Spleen (tissue), 11 donors: ENCODE data around the gene MAP2K5. TPM values are rescaled to one million over a fixed set of nuclear protein-coding genes. Genes with fewer than 3 reads are reported as not detected.

Experiments
- DNase-seq: peaks from one replicate; pipeline ENCODE4 v3.0.0-alpha.2; 2020
- H3K27ac ChIP-seq, 8 donors: fragments of 200-600 bp; sonication (generic) in 7 of 8; 1 replicate in 4 of 8; 2 replicates in 4 of 8; pipeline versions ENCODE4 v1.5.0 to v1.8.0; 2016 to 2021; ENCODE audit warnings: inconsistent platforms in 4 of 8, mild to moderate bottlenecking in 4 of 8, moderate library complexity in 1 of 8
- H3K27me3 ChIP-seq, 7 donors: fragments of 200-600 bp; sonication (generic) in 6 of 7; replicated peaks in 1 of 7; 1 replicate in 4 of 7; 2 replicates in 3 of 7; pipeline versions ENCODE4 v1.5.0 to v1.8.0; 2016 to 2021; ENCODE audit warnings: inconsistent platforms in 3 of 7, mild to moderate bottlenecking in 1 of 7
- H3K36me3 ChIP-seq, 6 donors: fragments of 200-600 bp; sonication (generic) in 5 of 6; 1 replicate in 4 of 6; 2 replicates in 2 of 6; pipeline versions ENCODE4 v1.5.0 to v1.8.0; 2016 to 2021; ENCODE audit warnings: inconsistent platforms in 2 of 6
- H3K4me1 ChIP-seq, 6 donors: fragments of 200-600 bp; sonication (generic) in 5 of 6; 1 replicate in 3 of 6; 2 replicates in 3 of 6; pipeline versions ENCODE4 v1.5.0 to v1.8.0; 2016 to 2021; ENCODE audit warnings: inconsistent platforms in 3 of 6
- H3K4me3 ChIP-seq, 8 donors: fragments of 200-600 bp; sonication (generic) in 7 of 8; 1 replicate in 4 of 8; 2 replicates in 4 of 8; pipeline versions ENCODE4 v1.5.0 to v1.8.0; 2016 to 2021; ENCODE audit warnings: inconsistent platforms in 4 of 8, mild to moderate bottlenecking in 4 of 8, moderate library complexity in 2 of 8
- H3K9me3 ChIP-seq, 8 donors: fragments of 200-600 bp; sonication (generic) in 7 of 8; 1 replicate in 4 of 8; 2 replicates in 4 of 8; pipeline versions ENCODE4 v1.5.0 to v1.8.0; 2016 to 2021; ENCODE audit warnings: inconsistent platforms in 4 of 8
- POLR2A ChIP-seq, 3 donors: fragments of 450-650 bp; IDR thresholded peaks; one replicate each; pipeline ENCODE4 v1.5.1; 2017; ENCODE audit warnings: antibody characterized with exemption in 3 of 3, mild to moderate bottlenecking in 1 of 3
- POLR2AphosphoS5 ChIP-seq, 3 donors: sonication (generic); formaldehyde crosslinking; IDR thresholded peaks; one replicate each; pipeline ENCODE4 v1.5.1; 2017; ENCODE audit warnings: antibody characterized with exemption in 3 of 3
- WGBS, 5 donors: extraction: QIAGEN DNeasy Blood & Tissue Kit in 3 of 5; methylation state at CpG; one replicate each; pipeline versions ENCODE4 v1.1.5 to v1.1.7; 2013 to 2018; 5-methylcytosine and 5-hydroxymethylcytosine counted together
- intact Hi-C: fragments of 100-400 bp; cut with DNase I; formaldehyde crosslinking; loops from one replicate; pipeline ENCODE4 v1.15.0; 2023; ENCODE audit warnings: low total_unique reads
- polyA plus RNA-seq, 3 donors: library from polyadenylated mRNA; stranded (reverse); fragments of 200-250 nt; gene quantifications; one replicate each; pipeline ENCODE4 v1.2.1, GENCODE V29; 2013
- total RNA-seq, 7 donors: library from RNA; depleted of rRNA in 3 of 7; stranded (reverse); fragments of >200 nt in 3 of 7; fragmentation: NEBNext Ultra II Directional in 4 of 7; extraction: Animal tissue kit (Norgen Biotek cat#: 25700) in 4 of 7; gene quantifications; one replicate each; pipeline versions ENCODE4 v1.1.0 to v1.2.1, GENCODE V29; 2016 to 2021
- TF ChIP-seq, protein P1 (sequence below), 11 experiments: fragments of 200-600 bp in 7 of 11; fragments of 450-650 bp in 4 of 11; sonication (generic) in 4 of 11; IDR thresholded peaks in 8 of 11; conservative IDR thresholded peaks in 3 of 11; 1 replicate in 7 of 11; 2 replicates in 4 of 11; pipeline versions ENCODE4 v1.4.0 to v1.8.0; 2016 to 2021; ENCODE audit warnings: antibody characterized with exemption in 11 of 11, inconsistent platforms in 4 of 11, mild to moderate bottlenecking in 1 of 11
- donor health status: healthy with polysubstance abuse.
- donor health status: DM: no; HTN: no; CAD: no; lungs with moderate emphysema.
- donor health status: DM: no; HTN: no; CAD: no.
- donor health status: Bipolar disorder and iron deficiency.
- donor health status: healthy.
- donor health status: DM: no; HTN: no; CAD: no.
- donor health status: DM: yes; HTN: yes; CAD: no.

Gene MAP2K5
- total and polyA plus RNA-seq, 10 donors = 8.4 to 30.4 (median 14.6) TPM

DNA sequence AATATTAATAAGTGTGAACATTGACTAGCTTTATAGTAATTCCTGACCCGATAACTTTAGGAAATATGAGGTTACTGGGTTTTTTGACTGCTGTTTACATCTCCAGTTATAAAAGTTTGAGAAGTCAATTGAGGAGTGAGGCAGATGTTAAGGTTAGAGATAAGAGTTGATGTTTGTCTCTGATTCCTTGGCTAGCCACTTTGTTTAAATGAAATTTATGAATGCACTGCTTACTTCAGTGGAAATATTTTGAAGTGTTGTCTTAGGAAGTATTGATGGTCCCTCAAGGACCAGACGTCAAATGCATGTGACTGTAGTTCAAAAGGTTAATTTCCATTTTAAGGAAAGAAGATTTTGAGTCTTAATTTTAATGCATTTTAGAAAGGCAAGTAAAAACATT is 41.7 kb downstream of the MAP2K5 start:
- Histone ChIP-seq H3K36me3 (peaks cover 0 to 57% (median 18%) of the 10 kb centered on the region in 6 donors), H3K4me3 (no peak overlapping the region), H3K27me3 (no peaks in the 10 kb centered on the region), H3K9me3 (no peaks in the 10 kb centered on the region), H3K27ac (no peak overlapping the region), H3K4me1 (no peaks in the 10 kb centered on the region)
- no peak for DNase-seq
- intact Hi-C loops = no loop called here
- WGBS, 5 donors = 79 to 86% (median 84%) methylated on average over 2 of the region's 2 CpGs
- TF ChIP-seq POLR2AphosphoS5 (IDR thresholded peaks at IDR 0.05) (no peak), POLR2A (IDR thresholded peaks at IDR 0.05) (no peak)
- TF ChIP-seq, protein P1, sequence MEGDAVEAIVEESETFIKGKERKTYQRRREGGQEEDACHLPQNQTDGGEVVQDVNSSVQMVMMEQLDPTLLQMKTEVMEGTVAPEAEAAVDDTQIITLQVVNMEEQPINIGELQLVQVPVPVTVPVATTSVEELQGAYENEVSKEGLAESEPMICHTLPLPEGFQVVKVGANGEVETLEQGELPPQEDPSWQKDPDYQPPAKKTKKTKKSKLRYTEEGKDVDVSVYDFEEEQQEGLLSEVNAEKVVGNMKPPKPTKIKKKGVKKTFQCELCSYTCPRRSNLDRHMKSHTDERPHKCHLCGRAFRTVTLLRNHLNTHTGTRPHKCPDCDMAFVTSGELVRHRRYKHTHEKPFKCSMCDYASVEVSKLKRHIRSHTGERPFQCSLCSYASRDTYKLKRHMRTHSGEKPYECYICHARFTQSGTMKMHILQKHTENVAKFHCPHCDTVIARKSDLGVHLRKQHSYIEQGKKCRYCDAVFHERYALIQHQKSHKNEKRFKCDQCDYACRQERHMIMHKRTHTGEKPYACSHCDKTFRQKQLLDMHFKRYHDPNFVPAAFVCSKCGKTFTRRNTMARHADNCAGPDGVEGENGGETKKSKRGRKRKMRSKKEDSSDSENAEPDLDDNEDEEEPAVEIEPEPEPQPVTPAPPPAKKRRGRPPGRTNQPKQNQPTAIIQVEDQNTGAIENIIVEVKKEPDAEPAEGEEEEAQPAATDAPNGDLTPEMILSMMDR (IDR thresholded peaks at IDR 0.05 in 8 of 11, conservative IDR thresholded peaks at IDR 0.05 in 3 of 11) = no peak

DNA sequence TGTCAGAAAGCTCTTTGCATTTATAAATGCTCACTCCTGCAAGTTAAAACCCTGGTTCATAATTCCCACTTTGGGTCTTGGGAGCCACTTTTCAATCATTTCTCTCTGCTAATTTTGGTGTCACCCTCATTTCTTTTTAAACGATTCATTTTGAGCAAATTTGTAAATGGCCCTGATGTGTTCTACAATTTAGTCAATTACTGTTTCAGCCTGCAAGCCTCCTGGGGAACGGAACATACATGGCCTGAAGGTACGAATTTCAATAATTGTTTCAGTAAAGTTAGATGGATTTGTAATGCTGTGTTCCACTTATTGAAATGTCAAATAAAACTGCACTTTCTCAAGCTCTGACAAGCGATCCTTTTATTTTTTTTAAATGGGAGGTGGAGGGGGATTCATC is 43.2 kb downstream of the MAP2K5 start:
- Histone ChIP-seq H3K9me3 (no peaks in the 10 kb centered on the region), H3K4me1 (no peaks in the 10 kb centered on the region), H3K27me3 (no peaks in the 10 kb centered on the region), H3K36me3 (peaks cover 0 to 65% (median 18%) of the 10 kb centered on the region in 6 donors), H3K4me3 (no peak overlapping the region), H3K27ac (no peak overlapping the region)
- WGBS, 5 donors = 94 to 98% (median 97%) methylated on average over 4 of the region's 4 CpGs
- TF ChIP-seq POLR2A (IDR thresholded peaks at IDR 0.05) = no peak
- TF ChIP-seq, protein P1 (IDR thresholded peaks at IDR 0.05 in 8 of 11, conservative IDR thresholded peaks at IDR 0.05 in 3 of 11) = no peak
- no peak for TF ChIP-seq POLR2AphosphoS5 (IDR thresholded peaks at IDR 0.05)
- DNase-seq = no peak
- intact Hi-C loops = no loop called here

DNA sequence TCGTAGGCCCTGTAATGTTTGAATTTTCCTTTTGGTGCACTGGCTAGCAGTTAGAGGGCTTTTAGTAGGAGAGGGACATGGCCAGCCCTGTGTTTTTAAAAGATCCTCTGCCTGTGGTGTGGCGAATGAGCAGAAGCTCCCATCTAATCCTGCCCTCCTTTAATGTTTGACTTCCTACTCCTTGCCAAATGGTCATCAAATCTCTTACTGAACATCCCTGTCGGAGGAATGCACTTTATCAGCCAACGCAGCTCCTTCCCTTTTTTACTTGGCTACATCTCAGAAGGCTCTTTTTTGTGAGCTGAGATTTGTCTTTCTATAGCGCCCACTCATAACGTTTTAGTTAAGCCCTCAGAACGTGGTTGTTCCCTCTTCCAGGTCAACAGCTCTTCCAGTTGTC is 44.8 kb downstream of the MAP2K5 start:
- H3K9me3 ChIP-seq = no peaks in the 10 kb centered on the region
- H3K4me3 ChIP-seq = no peak overlapping the region
- no peak for DNase-seq
- peaks cover 0 to 76% (median 19%) of the 10 kb centered on the region in 6 donors for H3K36me3 ChIP-seq
- TF ChIP-seq POLR2A (IDR thresholded peaks at IDR 0.05) (no peak), POLR2AphosphoS5 (IDR thresholded peaks at IDR 0.05) (no peak)
- TF ChIP-seq, protein P1 (IDR thresholded peaks at IDR 0.05 in 8 of 11, conservative IDR thresholded peaks at IDR 0.05 in 3 of 11) = no peak
- no peaks in the 10 kb centered on the region for H3K4me1 ChIP-seq
- no peaks in the 10 kb centered on the region for H3K27me3 ChIP-seq
- 76 to 86% (median 85%) methylated on average over 7 of the region's 7 CpGs for WGBS, 5 donors
- H3K27ac ChIP-seq = no peak overlapping the region
- intact Hi-C loops = no loop called here

DNA sequence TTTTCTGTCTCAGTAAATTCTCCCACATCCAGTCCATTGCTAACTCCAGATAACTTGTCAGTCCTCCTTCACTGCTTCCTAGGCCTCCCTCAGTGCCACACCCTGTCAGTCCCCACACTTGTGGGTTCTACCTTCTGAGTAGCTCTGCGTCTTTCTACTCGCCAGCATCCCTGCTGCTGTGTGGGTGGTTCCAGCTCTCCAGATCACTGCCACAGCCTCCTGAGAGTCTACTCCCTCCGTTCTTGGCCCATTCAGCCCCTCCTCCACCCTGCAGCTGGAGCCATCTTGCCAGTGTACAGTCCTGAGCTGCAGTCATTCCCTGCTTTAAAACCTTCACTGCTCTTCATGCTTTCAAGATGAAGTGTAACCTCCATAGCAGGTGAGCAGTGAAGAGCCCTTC is 45.3 kb downstream of the MAP2K5 start:
- no peak for DNase-seq
- Histone ChIP-seq H3K4me1 (no peaks in the 10 kb centered on the region), H3K4me3 (no peak overlapping the region), H3K9me3 (no peaks in the 10 kb centered on the region), H3K27ac (no peak overlapping the region), H3K27me3 (no peaks in the 10 kb centered on the region), H3K36me3 (peaks cover 0 to 78% (median 22%) of the 10 kb centered on the region in 6 donors)
- intact Hi-C loops = no loop called here
- TF ChIP-seq POLR2AphosphoS5 (IDR thresholded peaks at IDR 0.05) (no peak), POLR2A (IDR thresholded peaks at IDR 0.05) (no peak)
- TF ChIP-seq, protein P1 (IDR thresholded peaks at IDR 0.05 in 8 of 11, conservative IDR thresholded peaks at IDR 0.05 in 3 of 11) = no peak
- WGBS, 5 donors = 78 to 89% (median 86%) methylated on average over 3 of the region's 3 CpGs
